ENCODE measurements around the gene ARRDC5. TPM values are rescaled to one million over a fixed set of nuclear protein-coding genes. Genes with fewer than 3 reads are reported as not detected.
"Not testable (repeated sequence)": the region's sequence is repeated elsewhere in the genome, so short reads cannot be mapped to it uniquely, and the experiment has no call there.

ARRDC5 gene
- total RNA-seq (not detected in 2 replicates), polyA plus RNA-seq (not detected in 2 replicates), polyA minus RNA-seq (ENCODE audit: low replicate concordance) (not detected in 2 replicates)
- not detected in 2 replicates for polyA plus RNA-seq (2012)

DNA sequence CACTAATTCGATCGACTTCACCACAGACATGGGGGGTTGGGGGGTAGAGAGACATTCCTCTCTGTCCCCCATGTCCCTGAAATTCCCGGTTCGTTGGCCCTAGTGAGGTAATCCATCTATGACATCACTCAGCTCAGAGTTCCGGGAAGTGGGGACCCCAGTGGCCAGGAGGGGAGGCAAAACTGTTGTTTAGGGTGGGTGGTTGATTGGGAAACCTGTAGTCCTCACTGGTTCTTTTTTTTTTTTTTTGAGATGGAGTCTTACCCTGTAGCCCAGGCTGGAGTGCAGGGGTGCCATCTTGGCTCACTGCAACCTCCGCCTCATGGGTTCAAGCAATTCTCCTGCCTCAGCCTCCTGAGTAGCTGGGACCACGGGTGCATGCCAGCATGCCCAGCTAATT lies at the start of gene ARRDC5:
Gene ARRDC5 (minus strand): TSS at position 101 of the 400 bp plus-strand sequence. CDS start 71 bp downstream, at position 30.
- no peaks in the 10 kb centered on the region for H3K27me3 ChIP-seq (ENCODE audit: control insufficient read depth, insufficient read depth, low read length)
- H3K4me2 ChIP-seq (ENCODE audit: extremely low read depth, insufficient read depth, low read length): no peak within 1 kb of the TSS

GRCh38 chr19:4951656-4952055 lies 49.0 kb upstream of the ARRDC5 start:
- H3K4me3 ChIP-seq (replicated peaks in 1 of 4; ENCODE audit: control extremely low read depth in 1 of 4, insufficient read depth in 1 of 4, low read depth in 3 of 4, low read length in 4 of 4): no peak overlapping the region
- no peaks in the 10 kb centered on the region for H3K9me3 ChIP-seq (ENCODE audit: control insufficient read depth, insufficient read depth, low read depth, low read length)
- TF ChIP-seq CTCF (conservative IDR thresholded peaks at IDR 0.05 in 1 of 2, IDR thresholded peaks at IDR 0.05 in 1 of 2; ENCODE audit: low read depth in 1 of 2, low read length in 2 of 2): no peak
- no peak for TF ChIP-seq EZH2 (IDR thresholded peaks at IDR 0.05; ENCODE audit: low read length, missing control alignments)
- H3K9ac ChIP-seq (ENCODE audit: insufficient read depth, low read length): no peak overlapping the region
- H3K27me3 ChIP-seq (ENCODE audit: control insufficient read depth, insufficient read depth, low read length): no peaks in the 10 kb centered on the region
- no peak overlapping the region for H2AFZ ChIP-seq (ENCODE audit: low read length)
- DNase-seq (ENCODE audit: low read depth in 2 of 2): no peak
- H3K4me1 ChIP-seq (ENCODE audit: control insufficient read depth, extremely low read depth, insufficient read depth, low read length): no peaks in the 10 kb centered on the region
- H4K20me1 ChIP-seq (ENCODE audit: control insufficient read depth, extremely low read depth, insufficient read depth, low read length): no peaks in the 10 kb centered on the region
- H3K27ac ChIP-seq (ENCODE audit: insufficient read depth, low read length): no peak overlapping the region
- H3K79me2 ChIP-seq (ENCODE audit: control insufficient read depth, insufficient read depth, low read length): no peaks in the 10 kb centered on the region
- peaks cover 18% of the 10 kb centered on the region for H3K36me3 ChIP-seq (ENCODE audit: control insufficient read depth, insufficient read depth, low read length)
- H3K4me2 ChIP-seq (ENCODE audit: extremely low read depth, insufficient read depth, low read length): no peak overlapping the region

More for the DNA sequence above, at the start of gene ARRDC5:
- no peaks in the 10 kb centered on the region for H3K36me3 ChIP-seq (ENCODE audit: control insufficient read depth, insufficient read depth, low read length)
- H3K27ac ChIP-seq (ENCODE audit: insufficient read depth, low read length): no peak within 1 kb of the TSS
- DNase-seq (ENCODE audit: low read depth in 2 of 2): no peak
- H3K4me3 ChIP-seq (replicated peaks in 1 of 4; ENCODE audit: control extremely low read depth in 1 of 4, insufficient read depth in 1 of 4, low read depth in 3 of 4, low read length in 4 of 4): no peak within 1 kb of the TSS
- H3K4me1 ChIP-seq (ENCODE audit: control insufficient read depth, extremely low read depth, insufficient read depth, low read length): no peaks in the 10 kb centered on the region
- H2AFZ ChIP-seq (ENCODE audit: low read length): no peak within 1 kb of the TSS
- H3K79me2 ChIP-seq (ENCODE audit: control insufficient read depth, insufficient read depth, low read length): no peaks in the 10 kb centered on the region
- no peak within 1 kb of the TSS for H3K9ac ChIP-seq (ENCODE audit: insufficient read depth, low read length)
- H3K9me3 ChIP-seq (ENCODE audit: control insufficient read depth, insufficient read depth, low read depth, low read length): no peaks in the 10 kb centered on the region
- TF ChIP-seq EZH2 (IDR thresholded peaks at IDR 0.05; ENCODE audit: low read length, missing control alignments) (no peak), CTCF (conservative IDR thresholded peaks at IDR 0.05 in 1 of 2, IDR thresholded peaks at IDR 0.05 in 1 of 2; ENCODE audit: low read depth in 1 of 2, low read length in 2 of 2) (no peak)
- H4K20me1 ChIP-seq (ENCODE audit: control insufficient read depth, extremely low read depth, insufficient read depth, low read length): no peaks in the 10 kb centered on the region

GRCh38 chr19:4950650-4951049 lies 48.0 kb upstream of the ARRDC5 start:
- H3K27me3 ChIP-seq (ENCODE audit: control insufficient read depth, insufficient read depth, low read length); H4K20me1 ChIP-seq (ENCODE audit: control insufficient read depth, extremely low read depth, insufficient read depth, low read length); H3K4me2 ChIP-seq (ENCODE audit: extremely low read depth, insufficient read depth, low read length); H3K9ac ChIP-seq (ENCODE audit: insufficient read depth, low read length); H3K4me1 ChIP-seq (ENCODE audit: control insufficient read depth, extremely low read depth, insufficient read depth, low read length); H3K4me3 ChIP-seq (replicated peaks in 1 of 4; ENCODE audit: control extremely low read depth in 1 of 4, insufficient read depth in 1 of 4, low read depth in 3 of 4, low read length in 4 of 4); DNase-seq (ENCODE audit: low read depth in 2 of 2); H2AFZ ChIP-seq (ENCODE audit: low read length); H3K9me3 ChIP-seq (ENCODE audit: control insufficient read depth, insufficient read depth, low read depth, low read length); H3K79me2 ChIP-seq (ENCODE audit: control insufficient read depth, insufficient read depth, low read length); H3K27ac ChIP-seq (ENCODE audit: insufficient read depth, low read length): not testable (repeated sequence)
- peaks cover 25% of the 10 kb centered on the region for H3K36me3 ChIP-seq (ENCODE audit: control insufficient read depth, insufficient read depth, low read length)

GRCh38 chr19:4941638-4942169 lies 39.0 kb upstream of the ARRDC5 start:
- not testable (repeated sequence) for H3K9ac ChIP-seq (ENCODE audit: insufficient read depth, low read length); DNase-seq (ENCODE audit: low read depth in 2 of 2); H4K20me1 ChIP-seq (ENCODE audit: control insufficient read depth, extremely low read depth, insufficient read depth, low read length); H3K4me2 ChIP-seq (ENCODE audit: extremely low read depth, insufficient read depth, low read length); H2AFZ ChIP-seq (ENCODE audit: low read length); H3K27ac ChIP-seq (ENCODE audit: insufficient read depth, low read length); H3K4me3 ChIP-seq (replicated peaks in 1 of 4; ENCODE audit: control extremely low read depth in 1 of 4, insufficient read depth in 1 of 4, low read depth in 3 of 4, low read length in 4 of 4); H3K27me3 ChIP-seq (ENCODE audit: control insufficient read depth, insufficient read depth, low read length); H3K4me1 ChIP-seq (ENCODE audit: control insufficient read depth, extremely low read depth, insufficient read depth, low read length); H3K9me3 ChIP-seq (ENCODE audit: control insufficient read depth, insufficient read depth, low read depth, low read length)
- Histone ChIP-seq H3K36me3 (ENCODE audit: control insufficient read depth, insufficient read depth, low read length) (peaks cover 26% of the 10 kb centered on the region), H3K79me2 (ENCODE audit: control insufficient read depth, insufficient read depth, low read length) (peaks cover 10% of the 10 kb centered on the region)
